Measurements from ENCODE around the gene BCAP31.
A peak's percentile ranks its signal among the peaks of the same experiment; 100 is the strongest.
"Not testable (repeated sequence)": the region's sequence is repeated elsewhere in the genome, so short reads cannot be mapped to it uniquely, and the experiment has no call there.

BCAP31 gene

DNA sequence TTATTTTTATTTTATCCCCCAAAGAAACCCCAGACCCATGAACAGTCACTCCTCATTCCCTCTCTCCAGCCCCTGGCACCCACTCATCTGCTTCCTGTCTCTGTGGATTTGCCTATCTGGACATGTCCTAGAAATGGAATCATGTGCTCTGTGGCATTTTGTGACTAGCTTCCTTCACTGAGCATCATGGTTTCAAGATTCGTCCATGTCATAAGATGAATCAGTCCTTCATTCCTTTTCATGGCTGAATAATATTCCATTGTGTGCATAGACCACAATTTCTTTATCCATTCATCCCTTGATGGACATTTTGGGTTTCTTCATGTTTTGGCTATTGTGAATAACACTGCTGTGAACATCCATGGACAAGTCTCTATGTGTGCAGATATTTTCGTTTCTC lies 10.7 kb upstream of the BCAP31 start:
- peaks cover 5% of the 10 kb centered on the region for H3K4me1 ChIP-seq (ENCODE audit: control insufficient read depth, insufficient read depth, low read length, poor library complexity, severe bottlenecking)
- no peaks in the 10 kb centered on the region for H3K27me3 ChIP-seq (replicated peaks; ENCODE audit: control insufficient read depth, insufficient read depth, low read length, poor library complexity, severe bottlenecking)
- H3K36me3 ChIP-seq (ENCODE audit: control insufficient read depth, insufficient read depth, low read length), result no peaks in the 10 kb centered on the region
- no peak for DNase-seq
- H3K9me3 ChIP-seq (ENCODE audit: control insufficient read depth, low read length), result no peaks in the 10 kb centered on the region
- no peak overlapping the region for H3K4me3 ChIP-seq (ENCODE audit: insufficient read depth, low read depth, low read length, poor library complexity, severe bottlenecking)
- no peak overlapping the region for H3K27ac ChIP-seq (ENCODE audit: insufficient read depth, low read length, poor library complexity, severe bottlenecking)

DNA sequence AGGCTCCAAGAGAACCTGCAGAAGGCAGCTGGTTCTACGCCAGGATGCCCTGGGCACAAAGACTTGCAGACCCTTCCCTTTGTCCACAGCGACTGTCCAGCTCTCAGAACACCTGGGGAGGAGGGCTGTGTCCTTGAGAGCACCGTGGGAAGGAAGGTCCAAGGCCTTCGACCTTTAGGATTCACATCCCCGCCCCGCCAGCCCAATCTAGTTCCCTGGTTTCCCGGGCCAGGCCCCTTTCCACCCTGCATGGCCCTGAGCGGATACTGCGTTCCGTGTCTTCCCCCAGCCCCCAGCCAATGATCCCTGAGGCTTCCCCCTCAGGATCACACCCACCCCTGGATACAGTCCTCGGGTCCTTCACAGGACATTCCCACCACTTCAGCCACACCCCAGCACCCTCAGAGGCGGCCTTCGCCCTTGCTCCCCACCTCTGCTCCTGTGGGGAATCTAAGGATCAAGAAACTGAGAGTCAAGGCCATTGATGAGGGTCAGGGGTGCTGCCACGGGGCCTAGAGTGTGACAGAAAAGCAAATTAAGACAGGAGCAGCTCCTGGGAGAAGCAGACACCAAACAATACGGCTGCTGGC lies 9.6 kb upstream of the BCAP31 start:
- no peaks in the 10 kb centered on the region for H3K9me3 ChIP-seq (ENCODE audit: control insufficient read depth, low read length)
- H3K27ac ChIP-seq (ENCODE audit: insufficient read depth, low read length, poor library complexity, severe bottlenecking), result no peak overlapping the region
- no peak overlapping the region for H3K4me3 ChIP-seq (ENCODE audit: insufficient read depth, low read depth, low read length, poor library complexity, severe bottlenecking)
- no peaks in the 10 kb centered on the region for H3K36me3 ChIP-seq (ENCODE audit: control insufficient read depth, insufficient read depth, low read length)
- H3K27me3 ChIP-seq (replicated peaks; ENCODE audit: control insufficient read depth, insufficient read depth, low read length, poor library complexity, severe bottlenecking), result no peaks in the 10 kb centered on the region
- no peak for DNase-seq
- no peaks in the 10 kb centered on the region for H3K4me1 ChIP-seq (ENCODE audit: control insufficient read depth, insufficient read depth, low read length, poor library complexity, severe bottlenecking)

DNA sequence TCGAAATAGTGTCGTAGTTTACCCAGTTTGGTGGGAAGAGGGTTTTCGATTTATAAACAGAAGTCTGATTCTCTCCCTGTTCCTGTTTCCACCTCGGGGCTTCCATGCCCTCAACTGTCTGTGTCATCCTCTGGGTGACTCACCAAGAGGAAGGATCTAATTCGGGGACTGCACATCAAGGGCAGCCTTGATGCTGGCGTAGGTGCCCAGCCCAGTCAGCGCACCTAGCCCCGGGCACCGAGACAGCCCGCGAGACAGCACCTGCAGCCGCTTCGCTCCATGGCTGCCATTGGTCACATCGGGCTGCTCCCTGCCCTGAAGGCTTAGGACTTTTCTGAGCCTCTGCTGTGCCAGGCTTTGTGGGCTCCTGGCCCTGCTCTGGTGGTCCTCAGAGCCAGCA lies 8.2 kb upstream of the BCAP31 start:
- no peak for DNase-seq
- Histone ChIP-seq H3K4me1 (ENCODE audit: control insufficient read depth, insufficient read depth, low read length, poor library complexity, severe bottlenecking) (peaks cover 1% of the 10 kb centered on the region), H3K4me3 (ENCODE audit: insufficient read depth, low read depth, low read length, poor library complexity, severe bottlenecking) (no peak overlapping the region), H3K27me3 (replicated peaks; ENCODE audit: control insufficient read depth, insufficient read depth, low read length, poor library complexity, severe bottlenecking) (no peaks in the 10 kb centered on the region), H3K9me3 (ENCODE audit: control insufficient read depth, low read length) (no peaks in the 10 kb centered on the region), H3K36me3 (ENCODE audit: control insufficient read depth, insufficient read depth, low read length) (no peaks in the 10 kb centered on the region), H3K27ac (ENCODE audit: insufficient read depth, low read length, poor library complexity, severe bottlenecking) (no peak overlapping the region)

DNA sequence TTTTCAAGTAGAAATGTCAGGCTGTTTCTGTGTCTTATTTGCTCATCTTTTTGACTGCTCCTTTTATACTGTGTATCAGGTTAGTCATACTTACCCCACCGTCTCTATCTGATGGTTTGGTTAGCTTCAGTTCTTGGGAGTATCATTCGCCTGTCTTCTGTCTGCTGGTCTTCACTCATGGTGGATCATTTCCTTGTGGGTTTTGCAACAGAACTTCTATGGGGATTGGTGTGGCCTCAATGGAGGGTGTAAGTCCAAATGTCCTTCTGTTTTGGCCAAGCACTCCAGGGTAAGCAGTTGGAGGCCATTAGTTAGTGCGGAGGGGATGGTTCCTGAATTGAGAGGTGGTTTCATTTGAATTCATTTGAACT lies 7.6 kb upstream of the BCAP31 start:
- no peak for DNase-seq
- Histone ChIP-seq H3K36me3 (ENCODE audit: control insufficient read depth, insufficient read depth, low read length) (no peaks in the 10 kb centered on the region), H3K9me3 (ENCODE audit: control insufficient read depth, low read length) (no peaks in the 10 kb centered on the region), H3K27me3 (replicated peaks; ENCODE audit: control insufficient read depth, insufficient read depth, low read length, poor library complexity, severe bottlenecking) (no peaks in the 10 kb centered on the region), H3K4me1 (ENCODE audit: control insufficient read depth, insufficient read depth, low read length, poor library complexity, severe bottlenecking) (peaks cover 6% of the 10 kb centered on the region), H3K27ac (ENCODE audit: insufficient read depth, low read length, poor library complexity, severe bottlenecking) (no peak overlapping the region), H3K4me3 (ENCODE audit: insufficient read depth, low read depth, low read length, poor library complexity, severe bottlenecking) (no peak overlapping the region)

DNA sequence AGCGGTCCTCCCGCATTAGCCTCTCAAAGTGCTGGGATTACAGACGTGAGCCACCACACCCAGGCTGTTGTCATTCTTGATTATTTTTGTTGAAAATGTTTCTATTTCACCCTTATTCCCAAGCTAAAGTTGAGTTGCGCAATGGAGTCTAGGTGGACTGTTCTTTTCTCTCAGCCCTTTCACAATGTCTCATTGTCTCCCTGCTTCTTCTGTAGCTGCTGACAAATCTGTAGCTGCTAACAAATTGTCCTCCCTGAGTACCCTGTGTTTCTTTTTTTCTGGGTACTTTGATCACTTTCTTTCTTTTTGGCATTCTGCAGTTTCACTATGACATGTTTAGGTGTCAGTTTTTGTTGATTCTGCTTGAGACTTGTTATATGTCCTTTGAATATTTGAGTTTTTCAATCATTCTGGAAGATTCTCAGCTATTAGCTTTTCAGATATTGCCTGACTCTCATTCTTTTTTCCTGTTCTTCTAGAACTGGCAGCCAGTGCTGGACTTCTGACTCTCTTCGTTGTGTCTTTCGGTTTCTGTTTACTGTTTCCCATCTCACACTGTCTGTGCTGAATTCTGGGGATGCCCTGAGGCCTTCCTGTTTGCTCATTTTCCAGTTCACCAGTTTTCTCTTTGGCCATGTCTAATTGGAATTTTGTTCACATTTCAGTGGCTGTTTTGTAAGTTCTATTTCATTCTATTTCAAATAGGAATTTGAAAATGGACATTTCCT lies 7.1 kb upstream of the BCAP31 start:
- H3K27me3 ChIP-seq (replicated peaks; ENCODE audit: control insufficient read depth, insufficient read depth, low read length, poor library complexity, severe bottlenecking), result no peaks in the 10 kb centered on the region
- H3K9me3 ChIP-seq (ENCODE audit: control insufficient read depth, low read length), result no peaks in the 10 kb centered on the region
- no peak for DNase-seq
- H3K4me3 ChIP-seq (ENCODE audit: insufficient read depth, low read depth, low read length, poor library complexity, severe bottlenecking), result no peak overlapping the region
- peaks cover 8% of the 10 kb centered on the region for H3K4me1 ChIP-seq (ENCODE audit: control insufficient read depth, insufficient read depth, low read length, poor library complexity, severe bottlenecking)
- H3K27ac ChIP-seq (ENCODE audit: insufficient read depth, low read length, poor library complexity, severe bottlenecking), result no peak overlapping the region
- no peaks in the 10 kb centered on the region for H3K36me3 ChIP-seq (ENCODE audit: control insufficient read depth, insufficient read depth, low read length)

DNA sequence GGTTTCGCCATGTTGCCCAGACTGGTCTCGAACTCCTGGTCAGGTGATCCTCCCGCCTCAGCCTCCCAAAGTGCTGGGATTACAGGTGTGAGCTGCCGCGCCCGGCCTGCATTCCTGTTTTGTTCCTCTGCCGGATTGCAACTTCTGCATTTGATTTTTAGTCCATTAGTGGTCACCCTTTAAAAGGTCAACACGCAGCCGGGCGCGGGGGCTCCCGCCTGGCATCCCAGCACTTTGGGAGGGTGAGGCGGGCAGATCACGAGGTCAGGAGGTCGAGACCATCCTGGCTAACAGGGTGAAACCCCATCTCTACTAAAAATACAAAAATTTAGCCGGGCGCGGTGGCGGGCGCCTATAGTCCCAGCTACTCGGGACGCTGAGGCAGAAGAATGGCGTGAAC lies 5.9 kb upstream of the BCAP31 start:
- not testable (repeated sequence) for H3K9me3 ChIP-seq (ENCODE audit: control insufficient read depth, low read length); H3K27ac ChIP-seq (ENCODE audit: insufficient read depth, low read length, poor library complexity, severe bottlenecking)

DNA sequence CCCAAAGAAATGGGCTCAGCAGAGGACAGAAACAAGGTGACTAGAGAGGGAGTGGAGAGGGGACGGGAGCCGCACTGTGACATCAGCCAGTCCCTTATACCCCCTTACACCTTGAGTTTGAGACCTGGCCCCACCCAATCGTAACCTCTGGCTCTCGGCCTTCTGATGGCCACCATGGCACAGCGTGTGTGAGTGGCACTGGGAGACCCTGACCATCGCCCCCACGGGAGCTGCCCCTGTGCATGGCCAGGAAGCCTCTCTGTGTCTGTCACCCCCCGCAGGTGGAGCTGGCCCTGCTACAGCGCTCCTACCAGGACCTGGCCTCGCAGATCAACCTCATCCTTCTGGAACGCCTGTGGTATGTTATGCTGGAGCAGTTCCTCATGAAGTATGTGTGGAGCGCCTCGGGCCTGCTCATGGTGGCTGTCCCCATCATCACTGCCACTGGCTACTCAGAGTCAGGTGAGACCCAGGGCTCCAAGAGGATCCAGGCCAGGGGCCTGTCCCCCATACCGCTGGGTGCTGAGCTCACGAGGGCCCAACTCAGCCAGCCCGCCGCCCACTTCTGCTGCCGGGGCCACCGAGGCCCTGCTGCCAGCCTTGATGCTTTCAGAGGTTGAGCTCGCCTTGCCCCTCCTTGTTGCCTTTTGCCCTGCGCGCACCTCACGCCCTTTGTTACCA lies 4.9 kb upstream of the BCAP31 start:
- H3K4me1 ChIP-seq (ENCODE audit: control insufficient read depth, insufficient read depth, low read length, poor library complexity, severe bottlenecking), result peaks cover 23% of the 10 kb centered on the region
- no peak overlapping the region for H3K27ac ChIP-seq (ENCODE audit: insufficient read depth, low read length, poor library complexity, severe bottlenecking)
- H3K27me3 ChIP-seq (replicated peaks; ENCODE audit: control insufficient read depth, insufficient read depth, low read length, poor library complexity, severe bottlenecking), result no peaks in the 10 kb centered on the region
- no peaks in the 10 kb centered on the region for H3K9me3 ChIP-seq (ENCODE audit: control insufficient read depth, low read length)
- no peak overlapping the region for H3K4me3 ChIP-seq (ENCODE audit: insufficient read depth, low read depth, low read length, poor library complexity, severe bottlenecking)
- DNase-seq, result no peak
- no peaks in the 10 kb centered on the region for H3K36me3 ChIP-seq (ENCODE audit: control insufficient read depth, insufficient read depth, low read length)

More for the DNA sequence above, 5.9 kb upstream of the BCAP31 start:
- H3K36me3 ChIP-seq (ENCODE audit: control insufficient read depth, insufficient read depth, low read length); DNase-seq; H3K27me3 ChIP-seq (replicated peaks; ENCODE audit: control insufficient read depth, insufficient read depth, low read length, poor library complexity, severe bottlenecking); H3K4me3 ChIP-seq (ENCODE audit: insufficient read depth, low read depth, low read length, poor library complexity, severe bottlenecking): not testable (repeated sequence)
- H3K4me1 ChIP-seq (ENCODE audit: control insufficient read depth, insufficient read depth, low read length, poor library complexity, severe bottlenecking), result peaks cover 18% of the 10 kb centered on the region

DNA sequence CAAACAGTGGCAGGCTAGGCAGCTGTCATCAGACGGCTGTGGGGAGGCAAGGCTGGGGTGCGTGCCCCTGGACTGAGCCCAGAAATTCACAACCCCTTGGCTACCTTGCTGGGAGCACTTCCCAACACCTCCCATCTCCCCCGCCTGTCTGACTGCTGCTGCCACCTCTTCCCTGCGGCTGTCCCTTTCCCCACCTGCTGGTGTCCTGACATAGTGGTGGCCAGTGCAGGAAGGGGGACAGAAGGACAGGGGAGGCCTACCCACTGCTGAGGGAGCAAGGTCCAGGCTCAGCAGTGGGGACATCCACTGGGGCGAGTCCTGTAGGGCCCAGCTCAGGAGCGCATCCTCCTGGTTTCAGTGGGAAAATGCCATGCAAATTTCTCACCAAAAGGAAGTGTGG lies 3.9 kb upstream of the BCAP31 start:
- Histone ChIP-seq H3K27ac (ENCODE audit: insufficient read depth, low read length, poor library complexity, severe bottlenecking) (no peak overlapping the region), H3K36me3 (ENCODE audit: control insufficient read depth, insufficient read depth, low read length) (no peaks in the 10 kb centered on the region), H3K4me3 (ENCODE audit: insufficient read depth, low read depth, low read length, poor library complexity, severe bottlenecking) (no peak overlapping the region), H3K27me3 (replicated peaks; ENCODE audit: control insufficient read depth, insufficient read depth, low read length, poor library complexity, severe bottlenecking) (no peaks in the 10 kb centered on the region), H3K4me1 (ENCODE audit: control insufficient read depth, insufficient read depth, low read length, poor library complexity, severe bottlenecking) (peaks cover 23% of the 10 kb centered on the region), H3K9me3 (ENCODE audit: control insufficient read depth, low read length) (no peaks in the 10 kb centered on the region)
- DNase-seq, result no peak

DNA sequence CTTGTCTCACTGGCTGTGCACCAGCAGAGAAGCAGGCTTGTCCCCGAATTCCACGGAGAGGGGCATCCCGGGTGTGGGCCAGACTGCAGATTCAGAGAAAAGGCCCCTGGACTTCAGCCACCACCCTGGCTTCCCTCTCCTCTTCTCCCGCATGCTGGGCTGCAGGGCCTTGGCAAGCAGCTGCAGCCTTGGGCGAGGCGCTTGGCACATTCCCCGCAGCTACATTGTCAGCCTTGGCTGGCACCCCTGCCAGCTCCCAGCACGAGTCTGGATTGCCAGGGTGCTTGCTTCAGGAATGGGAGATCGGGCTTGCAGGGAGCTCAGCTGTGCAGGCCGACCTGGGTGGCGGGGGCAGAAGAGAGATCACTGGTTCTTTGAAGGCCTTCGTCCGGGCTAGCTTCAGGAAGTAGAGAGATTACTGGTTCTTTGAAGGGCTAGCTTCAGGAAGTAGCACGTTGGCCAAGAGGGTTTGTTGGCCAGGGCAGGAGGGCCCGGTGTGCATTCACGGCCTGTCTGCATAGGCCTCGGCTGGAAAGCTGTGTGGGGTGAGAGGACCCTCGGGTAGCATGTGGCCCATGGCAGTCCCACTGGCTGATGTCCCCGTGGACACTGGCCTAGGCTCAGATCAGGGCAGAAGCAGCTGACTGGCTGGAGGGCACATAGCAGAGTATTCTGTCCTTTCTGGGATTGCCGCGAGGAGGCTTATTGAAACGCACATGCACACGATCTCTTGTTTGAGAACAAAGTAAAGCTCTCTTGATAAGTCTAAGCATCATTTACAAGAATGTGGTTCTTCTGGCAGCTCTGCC lies 3.1 kb upstream of the BCAP31 start:
- peak overlapping the region; percentile 41 for H3K27ac ChIP-seq (ENCODE audit: insufficient read depth, low read length, poor library complexity, severe bottlenecking)
- DNase-seq, result no peak
- H3K4me3 ChIP-seq (ENCODE audit: insufficient read depth, low read depth, low read length, poor library complexity, severe bottlenecking), result peak overlapping the region; percentile 8
- no peaks in the 10 kb centered on the region for H3K9me3 ChIP-seq (ENCODE audit: control insufficient read depth, low read length)
- no peaks in the 10 kb centered on the region for H3K36me3 ChIP-seq (ENCODE audit: control insufficient read depth, insufficient read depth, low read length)
- no peaks in the 10 kb centered on the region for H3K27me3 ChIP-seq (replicated peaks; ENCODE audit: control insufficient read depth, insufficient read depth, low read length, poor library complexity, severe bottlenecking)
- peaks cover 25% of the 10 kb centered on the region for H3K4me1 ChIP-seq (ENCODE audit: control insufficient read depth, insufficient read depth, low read length, poor library complexity, severe bottlenecking)
